ENCODE measurements around the gene PITPNM2.

DNA sequence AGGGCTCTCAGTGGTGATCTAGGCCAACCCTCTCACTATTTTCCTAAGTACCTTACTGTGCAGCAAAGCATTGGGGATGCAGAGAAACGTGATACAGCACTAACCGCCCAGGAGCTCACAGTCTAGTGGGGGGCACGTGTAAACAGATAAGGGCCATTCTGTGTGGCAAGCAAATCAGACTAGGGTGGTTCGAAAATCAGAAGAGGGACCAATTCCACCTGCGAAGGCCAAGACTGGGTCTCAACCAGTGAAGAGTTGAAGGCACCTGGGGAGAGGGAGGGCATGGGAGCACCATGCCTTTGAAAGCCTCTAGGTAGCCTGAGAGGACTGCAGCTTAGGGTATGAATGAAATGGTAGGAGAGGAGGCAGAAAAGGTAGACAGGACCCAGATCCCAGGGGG lies 2.2 kb downstream of the PITPNM2 start:
- no peak for TF ChIP-seq POLR2AphosphoS5 (IDR thresholded peaks at IDR 0.05; ENCODE audit: low read depth)
- no peak for TF ChIP-seq SPI1 (IDR thresholded peaks at IDR 0.05; ENCODE audit: borderline replicate concordance, low read depth)
